HG03378 (cell line): Measurements from ENCODE around the gene ALDH1B1.

Experiments used
- ATAC-seq: cut with Tn5 transposase; IDR thresholded peaks from one replicate; pipeline ENCODE4 v1.9.1; 2021; ENCODE audit warnings: mild to moderate bottlenecking, moderate library complexity; ENCODE audit not compliant: unreplicated experiment

ALDH1B1 gene

DNA sequence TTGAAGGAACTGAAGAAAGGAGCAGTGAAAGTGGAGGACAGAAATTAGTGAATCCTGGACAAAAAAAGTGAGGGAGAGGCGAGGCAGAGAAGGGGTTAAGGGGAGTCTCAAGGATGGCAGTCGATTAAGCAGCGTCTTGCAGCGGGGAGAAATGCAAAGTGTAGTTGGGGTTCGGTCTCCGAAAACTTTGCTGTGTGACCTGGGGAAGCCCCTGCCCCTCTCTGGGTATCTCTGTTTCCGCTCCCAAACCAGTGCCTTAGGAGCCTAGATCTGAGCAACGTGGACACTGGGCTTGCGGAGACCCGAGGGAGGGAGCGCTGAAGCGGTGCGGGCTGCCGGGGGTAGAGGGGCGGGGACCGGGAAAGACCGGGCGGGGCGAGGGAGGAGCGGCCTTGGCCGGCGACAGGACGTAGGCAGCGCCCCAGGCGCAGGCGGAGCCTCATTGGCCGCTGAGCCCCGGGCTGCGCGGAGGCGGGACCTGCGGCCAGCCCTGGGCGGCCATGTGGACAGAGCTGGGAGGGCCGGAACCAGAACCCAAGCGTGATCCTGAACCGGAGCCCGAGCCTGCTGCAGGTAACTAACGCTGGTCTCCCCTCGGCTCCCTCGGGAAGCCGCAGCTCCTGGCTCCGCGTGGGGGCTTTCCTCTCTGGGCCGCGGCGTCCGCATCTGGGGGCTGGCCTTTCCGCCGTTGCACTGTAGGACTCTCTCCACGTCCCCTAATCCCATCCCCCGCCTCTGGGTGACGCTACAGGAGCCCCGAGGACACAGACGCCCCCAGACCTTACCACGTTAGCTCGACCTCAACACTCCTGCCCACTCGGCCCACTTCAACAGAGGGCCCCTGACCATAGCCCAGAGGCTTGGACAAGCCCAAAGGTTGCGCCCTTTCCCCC lies at the start of gene ALDH1B1:
Gene ALDH1B1, plus strand, starts transcription at position 468 of the 893 bp plus-strand sequence. CDS start 3,047 bp downstream, outside the sequence.
- peak; percentile 91 for ATAC-seq

GRCh38 chr9:38343037-38343436 lies 49.5 kb upstream of the ALDH1B1 start:
- no peak for ATAC-seq

DNA sequence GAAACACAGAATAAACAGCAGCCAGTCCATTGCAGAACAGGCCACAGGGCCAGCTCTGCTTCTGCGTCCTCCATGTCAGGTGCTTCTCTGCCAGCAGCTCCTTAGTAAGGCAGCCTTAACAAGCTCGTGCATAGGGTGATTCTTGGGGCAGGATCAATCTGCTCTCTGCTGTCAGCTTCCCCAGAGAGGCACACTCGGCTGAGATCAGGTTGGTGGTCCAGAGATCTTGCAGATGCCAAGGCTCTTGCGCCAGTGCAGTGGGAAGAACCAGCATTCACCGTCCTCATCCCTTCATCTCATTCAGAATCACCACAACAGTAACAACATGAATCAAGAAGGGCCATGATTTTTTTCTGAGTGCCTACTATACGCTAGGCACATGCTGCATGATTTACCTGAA lies 49.0 kb upstream of the ALDH1B1 start:
- ATAC-seq = no peak

DNA sequence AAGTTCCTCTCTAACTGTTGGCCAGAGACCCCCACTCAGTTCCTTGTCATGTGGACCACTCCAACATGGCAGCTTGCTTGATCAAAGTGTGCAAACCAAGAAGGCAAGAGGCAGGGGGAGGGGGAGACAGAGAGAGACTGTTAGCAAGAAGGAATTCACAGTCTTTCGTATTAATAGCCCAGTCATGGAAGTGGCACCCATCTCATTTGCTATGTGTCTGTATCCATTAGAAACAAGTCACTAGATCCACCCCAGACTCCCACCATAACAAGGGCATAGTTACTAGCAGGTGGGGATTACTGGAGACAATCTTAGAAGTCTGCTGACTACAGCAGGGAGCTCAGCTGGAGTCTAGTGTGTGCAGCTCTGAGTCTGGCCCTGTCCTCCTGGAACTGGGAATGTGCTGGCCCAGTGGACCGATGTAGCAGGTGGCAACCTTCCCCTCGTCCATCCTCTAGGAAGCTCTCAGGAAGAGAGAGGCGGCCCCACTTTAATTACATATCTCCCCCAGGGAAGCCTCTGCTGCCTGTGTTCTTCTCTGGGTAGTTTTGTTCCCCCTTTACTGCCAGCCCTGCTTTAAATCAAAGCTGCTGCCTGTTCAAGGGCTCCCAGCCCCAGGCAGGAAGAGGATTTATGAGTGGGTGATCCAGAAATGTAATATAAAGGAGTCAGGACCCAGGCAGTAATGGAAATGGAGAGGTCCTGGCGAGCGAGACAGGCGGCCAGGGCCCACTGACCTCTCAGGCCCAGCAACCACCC lies 47.8 kb upstream of the ALDH1B1 start:
- ATAC-seq = no peak

GRCh38 chr9:38345851-38346755 lies 46.4 kb upstream of the ALDH1B1 start:
- ATAC-seq = no peak

GRCh38 chr9:38346811-38347210 lies 45.7 kb upstream of the ALDH1B1 start:
- no peak for ATAC-seq

DNA sequence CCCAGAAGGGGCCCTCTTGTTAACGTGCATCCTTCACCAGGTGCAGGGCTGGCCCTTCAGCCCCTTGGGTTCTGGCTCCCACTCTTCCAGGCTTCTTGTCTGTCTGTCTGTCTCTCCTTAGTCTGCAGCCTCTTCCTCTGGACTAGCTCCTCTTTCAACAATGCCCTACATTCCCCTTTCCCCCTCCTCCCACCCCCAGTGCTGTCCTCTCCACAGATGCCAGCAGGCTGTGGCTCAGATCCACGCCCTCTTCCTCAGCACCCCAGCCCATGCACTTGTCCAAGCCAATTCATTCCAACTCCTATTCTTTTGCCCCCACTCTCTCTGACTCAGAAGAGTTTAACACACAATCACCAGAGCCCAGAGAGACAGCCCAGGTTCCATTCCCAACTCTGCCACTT lies 45.2 kb upstream of the ALDH1B1 start:
- ATAC-seq = no peak

- ATAC-seq = no peak
Observed at GRCh38 chr9:38347946-38348345, 44.6 kb upstream of the ALDH1B1 start.

GRCh38 chr9:38350529-38350928 lies 42.0 kb upstream of the ALDH1B1 start:
- ATAC-seq = no peak

- ATAC-seq = no peak
Observed at GRCh38 chr9:38352530-38353328, 39.8 kb upstream of the ALDH1B1 start.

GRCh38 chr9:38355115-38355514 lies 37.4 kb upstream of the ALDH1B1 start:
- ATAC-seq = no peak

DNA sequence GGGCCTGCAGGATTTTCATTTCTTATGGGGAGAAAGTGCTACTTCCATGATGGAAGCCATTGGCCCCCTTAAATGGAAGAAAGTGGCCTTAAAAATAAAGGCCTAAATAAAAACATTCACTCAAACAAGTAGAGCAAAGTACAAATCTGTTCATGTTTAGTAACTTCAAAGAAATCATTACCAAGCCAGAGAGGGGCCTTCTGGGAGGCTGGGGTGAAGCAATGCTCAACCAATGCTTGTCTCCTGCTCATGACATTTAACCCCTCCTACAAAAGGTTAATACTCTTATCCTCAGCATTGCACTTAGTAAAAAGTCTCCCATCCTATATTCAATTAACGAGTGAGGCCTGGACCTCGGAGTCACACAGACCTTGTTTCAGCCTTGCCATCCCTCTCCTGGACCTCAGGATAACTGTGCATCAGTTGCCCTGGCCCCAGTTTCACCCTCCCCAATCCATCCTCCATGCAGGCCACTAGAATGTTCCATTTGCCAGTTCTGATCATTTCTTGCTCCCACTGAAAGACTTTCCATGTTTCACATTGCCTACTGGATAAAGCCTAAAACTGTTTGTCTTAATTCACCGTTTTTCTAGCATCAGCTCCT lies 36.9 kb upstream of the ALDH1B1 start:
- ATAC-seq = no peak

DNA sequence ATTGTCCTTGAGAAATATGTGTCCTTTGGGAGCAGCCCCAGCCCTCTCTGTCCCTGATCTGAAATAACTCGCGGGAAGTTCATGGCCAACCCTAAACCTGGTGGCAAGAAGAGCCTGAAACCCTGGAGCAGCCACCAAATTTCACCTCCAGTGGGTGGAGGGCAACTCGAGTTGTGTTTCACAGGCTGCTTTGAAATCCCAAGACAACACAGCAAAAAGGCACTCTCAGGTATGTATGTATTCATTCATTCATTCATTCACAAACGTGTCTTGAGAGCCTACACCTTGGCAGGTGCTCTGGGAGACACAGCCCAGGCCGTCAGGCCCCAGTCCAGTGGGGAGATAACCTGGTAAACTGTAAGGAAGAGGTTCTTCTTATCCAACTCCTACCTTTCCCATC lies 35.7 kb upstream of the ALDH1B1 start:
- ATAC-seq = no peak

DNA sequence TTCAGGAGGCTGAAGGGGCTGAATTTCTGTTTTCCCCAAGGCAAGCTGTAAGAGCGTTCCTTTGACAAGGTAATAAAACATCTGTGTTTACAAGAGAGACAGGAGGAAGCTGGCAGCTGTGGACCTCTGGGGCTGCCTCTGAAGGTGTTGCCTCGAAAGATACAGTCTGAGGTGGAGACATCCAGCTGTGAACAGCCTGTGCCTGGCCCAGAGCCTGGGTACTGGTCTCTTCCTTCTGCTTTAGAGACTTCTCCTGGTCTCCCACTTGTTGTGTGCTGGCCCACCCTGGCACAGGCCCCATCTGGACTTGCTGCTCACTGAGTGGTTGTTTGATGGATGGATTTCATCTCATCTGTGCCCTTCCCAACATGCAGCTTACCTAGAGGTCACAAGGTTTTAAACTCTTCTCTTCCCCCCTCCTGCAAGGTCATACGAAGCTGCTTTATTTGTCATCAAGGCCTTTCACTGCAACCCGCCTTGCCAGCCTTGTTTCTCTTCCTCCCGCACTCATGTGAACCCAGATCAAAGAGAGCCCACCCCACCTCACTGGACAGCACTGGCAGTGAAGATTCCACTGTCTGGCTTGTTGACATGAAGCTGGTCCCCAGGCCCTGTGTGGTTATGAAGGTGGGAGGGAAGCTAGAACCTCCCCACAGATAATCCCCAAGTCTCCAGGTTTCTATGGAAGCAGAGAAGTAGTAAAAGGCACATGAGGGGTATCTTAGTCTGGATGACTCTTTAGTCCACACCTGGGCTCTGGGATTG lies 35.0 kb upstream of the ALDH1B1 start:
- ATAC-seq = no peak

- no peak for ATAC-seq
Observed at GRCh38 chr9:38358390-38359296, 33.9 kb upstream of the ALDH1B1 start.

GRCh38 chr9:38359297-38359653 lies 33.2 kb upstream of the ALDH1B1 start:
- ATAC-seq = no peak

- ATAC-seq = no peak
Observed at GRCh38 chr9:38359689-38360385, 32.7 kb upstream of the ALDH1B1 start.
